ENCODE measurements around the gene SETDB2.
A peak's percentile ranks its signal among the peaks of the same experiment; 100 is the strongest.

Gene SETDB2, protein sequence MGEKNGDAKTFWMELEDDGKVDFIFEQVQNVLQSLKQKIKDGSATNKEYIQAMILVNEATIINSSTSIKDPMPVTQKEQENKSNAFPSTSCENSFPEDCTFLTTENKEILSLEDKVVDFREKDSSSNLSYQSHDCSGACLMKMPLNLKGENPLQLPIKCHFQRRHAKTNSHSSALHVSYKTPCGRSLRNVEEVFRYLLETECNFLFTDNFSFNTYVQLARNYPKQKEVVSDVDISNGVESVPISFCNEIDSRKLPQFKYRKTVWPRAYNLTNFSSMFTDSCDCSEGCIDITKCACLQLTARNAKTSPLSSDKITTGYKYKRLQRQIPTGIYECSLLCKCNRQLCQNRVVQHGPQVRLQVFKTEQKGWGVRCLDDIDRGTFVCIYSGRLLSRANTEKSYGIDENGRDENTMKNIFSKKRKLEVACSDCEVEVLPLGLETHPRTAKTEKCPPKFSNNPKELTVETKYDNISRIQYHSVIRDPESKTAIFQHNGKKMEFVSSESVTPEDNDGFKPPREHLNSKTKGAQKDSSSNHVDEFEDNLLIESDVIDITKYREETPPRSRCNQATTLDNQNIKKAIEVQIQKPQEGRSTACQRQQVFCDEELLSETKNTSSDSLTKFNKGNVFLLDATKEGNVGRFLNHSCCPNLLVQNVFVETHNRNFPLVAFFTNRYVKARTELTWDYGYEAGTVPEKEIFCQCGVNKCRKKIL

DNA sequence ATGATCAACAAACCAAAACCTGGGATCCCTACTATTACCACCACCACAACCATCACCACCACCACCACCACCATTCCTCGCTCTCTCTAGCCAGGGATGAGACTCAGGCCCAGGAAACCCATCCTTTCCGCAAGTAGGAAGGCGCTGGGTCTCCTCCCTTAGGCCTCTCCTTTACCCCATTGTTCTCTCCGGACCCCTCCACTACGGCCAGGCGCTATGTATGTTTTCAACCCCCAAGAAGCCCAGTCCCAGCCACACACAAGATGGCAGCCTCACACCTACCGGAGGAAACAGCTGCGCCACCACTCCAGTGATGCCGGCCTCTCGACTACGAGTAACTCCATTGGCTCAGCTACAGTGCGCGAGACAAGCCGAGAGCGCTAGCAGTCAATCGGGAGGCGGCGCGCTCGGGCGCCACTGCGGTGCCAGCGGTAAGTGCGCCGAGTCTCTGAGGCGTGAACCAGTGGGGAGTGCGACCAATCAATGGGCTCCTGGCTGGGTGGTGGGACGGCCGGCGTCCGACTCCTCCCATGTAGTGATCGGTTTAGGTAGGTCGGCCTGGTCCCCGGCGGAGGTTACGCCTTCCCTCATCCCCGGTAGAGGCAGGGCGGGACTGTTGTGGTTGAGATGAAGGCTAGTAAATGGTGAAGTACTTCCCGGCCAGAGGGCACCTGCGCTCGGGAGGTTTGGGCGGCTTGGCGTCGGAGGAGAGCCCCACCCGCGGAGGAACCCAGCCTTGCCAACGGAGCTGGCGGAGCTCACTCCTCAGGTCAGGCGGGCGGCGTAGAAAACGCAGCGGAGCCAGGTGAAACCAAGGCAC, at the start of gene SETDB2, which contains the start of gene CAB39L:
TSS of gene SETDB2 (plus strand) at position 571 of the 820 bp plus-strand sequence. CDS start 7,620 bp downstream, outside the sequence.
TSS of gene CAB39L (minus strand) at position 361 of the 820 bp plus-strand sequence. CDS start 61,154 bp downstream, outside the sequence.
- H3K27me3 Mint-ChIP-seq (ENCODE audit: low read depth, poor library complexity), result peaks cover 4% of the 10 kb centered on the region
- no peaks in the 10 kb centered on the region for H3K9me3 Mint-ChIP-seq
- TF ChIP-seq, protein P1, sequence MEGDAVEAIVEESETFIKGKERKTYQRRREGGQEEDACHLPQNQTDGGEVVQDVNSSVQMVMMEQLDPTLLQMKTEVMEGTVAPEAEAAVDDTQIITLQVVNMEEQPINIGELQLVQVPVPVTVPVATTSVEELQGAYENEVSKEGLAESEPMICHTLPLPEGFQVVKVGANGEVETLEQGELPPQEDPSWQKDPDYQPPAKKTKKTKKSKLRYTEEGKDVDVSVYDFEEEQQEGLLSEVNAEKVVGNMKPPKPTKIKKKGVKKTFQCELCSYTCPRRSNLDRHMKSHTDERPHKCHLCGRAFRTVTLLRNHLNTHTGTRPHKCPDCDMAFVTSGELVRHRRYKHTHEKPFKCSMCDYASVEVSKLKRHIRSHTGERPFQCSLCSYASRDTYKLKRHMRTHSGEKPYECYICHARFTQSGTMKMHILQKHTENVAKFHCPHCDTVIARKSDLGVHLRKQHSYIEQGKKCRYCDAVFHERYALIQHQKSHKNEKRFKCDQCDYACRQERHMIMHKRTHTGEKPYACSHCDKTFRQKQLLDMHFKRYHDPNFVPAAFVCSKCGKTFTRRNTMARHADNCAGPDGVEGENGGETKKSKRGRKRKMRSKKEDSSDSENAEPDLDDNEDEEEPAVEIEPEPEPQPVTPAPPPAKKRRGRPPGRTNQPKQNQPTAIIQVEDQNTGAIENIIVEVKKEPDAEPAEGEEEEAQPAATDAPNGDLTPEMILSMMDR (IDR thresholded peaks at IDR 0.05), result peak; percentile 14
- H3K4me1 Mint-ChIP-seq, result peaks cover 34% of the 10 kb centered on the region
- peak within 1 kb of the TSS; percentile 98 for H3K4me3 Mint-ChIP-seq
- peak; percentile 94 for DNase-seq
- H3K27ac Mint-ChIP-seq, result peak within 1 kb of the TSS; percentile 99
- H3K36me3 Mint-ChIP-seq (ENCODE audit: low read depth), result peaks cover 20% of the 10 kb centered on the region

DNA sequence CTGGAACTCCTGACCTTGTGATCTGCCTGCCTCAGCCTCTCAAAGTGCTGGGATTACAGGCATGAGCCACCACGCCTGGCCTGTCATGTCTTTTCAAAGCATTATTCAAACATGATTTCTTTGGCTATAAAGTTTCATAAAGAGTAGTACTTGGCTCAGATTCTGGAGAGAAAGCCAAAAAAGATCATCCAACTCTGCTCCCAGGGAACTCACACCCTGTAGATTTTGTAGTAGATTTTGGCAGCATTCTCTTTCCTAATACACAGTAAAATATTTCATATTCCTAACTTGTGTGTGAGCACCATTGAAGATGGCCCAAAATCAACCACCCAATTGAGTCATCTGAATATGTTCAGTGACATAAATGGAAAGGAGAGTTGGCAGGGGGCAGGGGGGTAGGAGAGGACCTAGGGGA, 48.6 kb upstream of the SETDB2 start:
- TF ChIP-seq, protein P1 (IDR thresholded peaks at IDR 0.05), result no peak
- H3K27ac Mint-ChIP-seq, result no peak overlapping the region
- peaks cover 6% of the 10 kb centered on the region for H3K27me3 Mint-ChIP-seq (ENCODE audit: low read depth, poor library complexity)
- no peak overlapping the region for H3K4me3 Mint-ChIP-seq
- H3K36me3 Mint-ChIP-seq (ENCODE audit: low read depth), result peaks cover 6% of the 10 kb centered on the region
- peaks cover 6% of the 10 kb centered on the region for H3K9me3 Mint-ChIP-seq
- DNase-seq, result no peak
- H3K4me1 Mint-ChIP-seq, result no peaks in the 10 kb centered on the region

DNA sequence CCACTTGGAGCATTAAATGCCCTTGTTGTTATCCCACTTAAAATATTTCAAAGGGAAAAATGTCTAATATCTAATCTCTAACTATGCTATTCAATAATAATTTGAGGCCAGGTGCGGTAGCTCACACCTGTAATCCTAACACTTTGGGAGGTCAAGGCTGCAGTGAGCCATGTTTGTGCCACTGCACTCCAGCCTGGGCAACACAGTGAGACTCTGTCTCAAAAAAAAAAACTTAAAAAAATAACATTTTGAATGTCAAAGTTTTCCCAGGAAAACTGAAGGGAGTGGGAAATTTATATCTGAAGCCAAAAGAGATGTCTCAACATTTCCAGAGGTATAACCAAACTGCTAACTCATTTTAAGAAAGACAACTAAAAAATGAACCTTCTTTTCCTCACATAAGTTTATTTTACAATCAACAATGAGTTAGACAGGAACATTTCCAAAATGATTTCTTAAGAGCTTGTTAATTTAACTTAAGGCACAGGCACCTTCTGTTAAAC, 48.1 kb upstream of the SETDB2 start:
- Mint-ChIP-seq H3K27me3 (ENCODE audit: low read depth, poor library complexity) (peaks cover 6% of the 10 kb centered on the region), H3K4me3 (no peak overlapping the region), H3K9me3 (peaks cover 6% of the 10 kb centered on the region), H3K4me1 (no peaks in the 10 kb centered on the region), H3K36me3 (ENCODE audit: low read depth) (peaks cover 6% of the 10 kb centered on the region), H3K27ac (no peak overlapping the region)
- DNase-seq, result no peak
- TF ChIP-seq, protein P1 (IDR thresholded peaks at IDR 0.05), result no peak

DNA sequence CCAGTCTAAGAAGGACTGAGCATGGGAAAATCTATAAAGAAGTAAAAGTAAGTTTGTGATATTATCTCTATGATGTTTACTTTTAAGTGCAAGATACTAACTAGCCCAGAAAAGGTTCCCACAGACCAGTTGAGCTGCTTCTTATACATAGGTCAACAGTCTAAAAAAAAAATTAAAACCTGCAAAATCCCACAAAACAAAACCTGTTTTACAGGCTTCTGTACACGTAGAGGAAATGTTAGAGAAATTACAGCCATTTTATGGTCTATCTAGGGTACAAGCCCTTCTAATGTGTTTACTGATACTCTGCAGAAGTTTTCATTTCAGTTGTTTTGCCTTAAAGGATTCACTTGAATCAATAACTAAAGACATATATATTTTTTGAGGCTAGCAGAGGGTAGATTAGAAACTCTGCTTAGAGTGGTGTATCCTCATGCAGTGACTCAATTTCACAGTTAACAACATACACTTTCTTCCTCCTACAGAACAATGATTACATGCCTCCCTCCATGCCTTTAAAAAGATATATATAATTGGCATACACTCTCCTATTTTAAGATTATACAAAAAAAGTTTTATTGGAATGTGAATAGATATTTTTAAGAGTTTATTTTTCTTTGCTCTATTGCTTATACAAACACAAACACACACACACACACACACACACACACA, 44.1 kb upstream of the SETDB2 start:
- no peak overlapping the region for H3K4me3 Mint-ChIP-seq
- peaks cover 6% of the 10 kb centered on the region for H3K4me1 Mint-ChIP-seq
- peaks cover 17% of the 10 kb centered on the region for H3K9me3 Mint-ChIP-seq
- peaks cover 17% of the 10 kb centered on the region for H3K36me3 Mint-ChIP-seq (ENCODE audit: low read depth)
- TF ChIP-seq, protein P1 (IDR thresholded peaks at IDR 0.05), result no peak
- H3K27me3 Mint-ChIP-seq (ENCODE audit: low read depth, poor library complexity), result no peaks in the 10 kb centered on the region
- DNase-seq, result no peak
- no peak overlapping the region for H3K27ac Mint-ChIP-seq

All from nephron progenitor cell (in vitro differentiated cells).